ENCODE measurements around the gene BAHCC1.

GRCh38 chr17:81365601-81366585 is 29.4 kb upstream of the BAHCC1 start:
- TF ChIP-seq, protein P1, sequence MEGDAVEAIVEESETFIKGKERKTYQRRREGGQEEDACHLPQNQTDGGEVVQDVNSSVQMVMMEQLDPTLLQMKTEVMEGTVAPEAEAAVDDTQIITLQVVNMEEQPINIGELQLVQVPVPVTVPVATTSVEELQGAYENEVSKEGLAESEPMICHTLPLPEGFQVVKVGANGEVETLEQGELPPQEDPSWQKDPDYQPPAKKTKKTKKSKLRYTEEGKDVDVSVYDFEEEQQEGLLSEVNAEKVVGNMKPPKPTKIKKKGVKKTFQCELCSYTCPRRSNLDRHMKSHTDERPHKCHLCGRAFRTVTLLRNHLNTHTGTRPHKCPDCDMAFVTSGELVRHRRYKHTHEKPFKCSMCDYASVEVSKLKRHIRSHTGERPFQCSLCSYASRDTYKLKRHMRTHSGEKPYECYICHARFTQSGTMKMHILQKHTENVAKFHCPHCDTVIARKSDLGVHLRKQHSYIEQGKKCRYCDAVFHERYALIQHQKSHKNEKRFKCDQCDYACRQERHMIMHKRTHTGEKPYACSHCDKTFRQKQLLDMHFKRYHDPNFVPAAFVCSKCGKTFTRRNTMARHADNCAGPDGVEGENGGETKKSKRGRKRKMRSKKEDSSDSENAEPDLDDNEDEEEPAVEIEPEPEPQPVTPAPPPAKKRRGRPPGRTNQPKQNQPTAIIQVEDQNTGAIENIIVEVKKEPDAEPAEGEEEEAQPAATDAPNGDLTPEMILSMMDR (conservative IDR thresholded peaks at IDR 0.05): no peak
- TF ChIP-seq EZH2 (IDR thresholded peaks at IDR 0.05; ENCODE audit: low read depth): no peak
